Activated naive CD4-positive, alpha-beta T cell treated with anti-CD3 and anti-CD28 coated beads, Interleukin-2, amount 50 U/mL, for 72 hours (primary cell): ENCODE measurements around the gene PRDM12. TPM values are rescaled to one million over a fixed set of nuclear protein-coding genes. Genes with fewer than 3 reads are reported as not detected.
A peak's percentile ranks its signal among the peaks of the same experiment; 100 is the strongest.

Experiments
- ATAC-seq, 2 donors: fragments of 150-1000 bp; cut with Tn5 transposase; 2 replicates each; pipeline ENCODE4 v1.10.0; 2021; ENCODE audit warnings: mild to moderate bottlenecking in 2 of 2, moderate library complexity in 2 of 2
- DNase-seq, 2 donors: peaks; one replicate each; pipeline ENCODE4 v3.0.0; 2021 to 2022; ENCODE audit warnings: low spot score in 2 of 2
- H3K27ac Mint-ChIP-seq, 2 donors: one replicate each; pipeline ENCODE4 v1.8.0; 2022; ENCODE audit warnings: mild to moderate bottlenecking in 2 of 2, mixed read lengths in 2 of 2
- H3K36me3 Mint-ChIP-seq, 2 donors: one replicate each; pipeline ENCODE4 v1.8.0; 2022; ENCODE audit warnings: mixed read lengths in 2 of 2
- H3K9me3 Mint-ChIP-seq, 2 donors: one replicate each; pipeline ENCODE4 v1.8.0; 2022; ENCODE audit warnings: mixed read lengths in 2 of 2
- total RNA-seq, 2 donors: library from RNA; stranded (reverse); gene quantifications; one replicate each; pipeline ENCODE4 v1.2.3, GENCODE V29; 2022

Gene PRDM12
- total RNA-seq, 2 donors from 2014 or later = not detected

- peak overlapping the region; percentile 83 to 94 for H3K27ac Mint-ChIP-seq
- no peak for DNase-seq
- peak in 1 of 2 donors; percentile 1 for ATAC-seq
- no peaks in the 10 kb centered on the region for H3K9me3 Mint-ChIP-seq
- peaks cover 39 to 53% of the 10 kb centered on the region in 2 donors for H3K36me3 Mint-ChIP-seq
These were observed 28.7 kb downstream of the PRDM12 start for GRCh38 chr9:130693101-130693425.

GRCh38 chr9:130693426-130694191, 29.2 kb downstream of the PRDM12 start, which contains the start of gene EXOSC2:
TSS of gene EXOSC2 (plus strand) at chr9:130693780. CDS start at chr9:130693792, 12 bp downstream.
- ATAC-seq = peak; percentile 99
- peak; percentile 85 to 92 for DNase-seq
- H3K27ac Mint-ChIP-seq = peak within 1 kb of the TSS; percentile 94 to 97
- H3K9me3 Mint-ChIP-seq = no peaks in the 10 kb centered on the region
- H3K36me3 Mint-ChIP-seq = peaks cover 39 to 55% of the 10 kb centered on the region in 2 donors

DNA sequence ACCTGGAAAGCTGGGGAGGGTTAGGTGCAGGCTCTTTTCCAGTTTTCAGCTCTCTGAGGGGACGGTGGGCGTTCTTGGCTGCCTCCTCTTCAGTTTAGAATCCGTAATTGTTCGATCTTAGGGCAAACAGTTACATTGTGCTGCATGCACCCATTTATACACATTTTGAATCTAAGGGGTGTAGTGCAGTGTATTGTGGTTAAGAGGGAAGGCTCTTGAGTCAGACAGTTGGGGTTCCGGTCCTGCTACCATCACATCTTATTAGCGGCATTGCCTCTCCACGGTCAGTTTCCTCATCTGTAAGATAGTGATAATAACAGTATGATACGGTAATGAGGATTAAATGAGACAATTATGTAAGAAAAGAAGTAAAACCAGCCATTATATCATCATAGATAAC, 29.8 kb downstream of the PRDM12 start:
- peaks cover 39 to 58% of the 10 kb centered on the region in 2 donors for H3K36me3 Mint-ChIP-seq
- peak in 1 of 2 donors; percentile 27 for ATAC-seq

DNA sequence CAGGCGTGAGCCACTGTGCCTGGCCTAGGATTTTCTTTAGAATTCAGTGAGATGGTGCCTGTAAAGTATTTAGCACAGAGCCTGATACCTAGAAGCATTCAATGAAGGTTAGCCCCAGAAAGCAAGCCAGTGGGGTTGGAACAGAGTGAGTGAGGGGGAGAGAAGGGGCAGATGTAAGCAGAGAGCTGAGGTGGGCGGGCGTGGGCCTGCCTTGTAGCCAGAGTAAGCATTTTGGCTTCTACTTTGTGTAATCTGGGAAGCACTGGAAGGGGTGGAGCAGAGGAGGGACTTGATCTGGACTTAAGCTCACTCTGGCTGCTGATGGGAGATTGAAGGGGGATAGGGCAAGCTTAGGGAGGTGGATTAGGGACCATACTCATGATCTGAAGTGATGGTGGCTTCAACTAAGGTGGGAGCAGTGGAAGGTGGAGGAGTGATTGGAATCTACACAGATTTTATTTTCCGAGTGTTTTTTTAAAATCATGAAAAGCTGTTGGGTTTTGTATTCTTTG, 31.8 kb downstream of the PRDM12 start:
- H3K36me3 Mint-ChIP-seq = peaks cover 39 to 58% of the 10 kb centered on the region in 2 donors
- ATAC-seq = no peak
- H3K9me3 Mint-ChIP-seq = no peaks in the 10 kb centered on the region
- peak overlapping the region in 1 of 2 donors; percentile 23 for H3K27ac Mint-ChIP-seq
- DNase-seq = no peak

More for the DNA sequence above, 29.8 kb downstream of the PRDM12 start:
- Mint-ChIP-seq H3K27ac (peak overlapping the region; percentile 94 to 97), H3K9me3 (no peaks in the 10 kb centered on the region)
- DNase-seq = no peak

DNA sequence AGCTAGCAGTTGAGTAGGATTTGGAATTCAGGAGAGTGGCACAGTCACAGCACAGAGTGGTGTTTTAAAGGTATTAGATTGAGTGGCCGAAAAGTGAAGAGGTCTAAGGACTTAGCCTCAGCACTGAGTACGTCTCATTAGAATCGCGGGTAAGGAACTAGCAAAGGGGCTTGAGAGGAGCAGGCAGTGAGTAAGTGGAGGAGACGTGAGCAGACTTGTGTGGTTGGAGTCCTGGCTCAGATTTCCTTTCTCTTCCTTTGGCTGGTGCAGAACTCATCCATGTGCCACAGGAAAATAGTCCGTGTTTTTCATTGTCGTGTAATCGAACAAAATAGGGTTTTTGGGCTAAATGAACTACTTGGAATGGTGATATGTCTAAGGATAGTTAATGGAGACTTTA, 32.6 kb downstream of the PRDM12 start:
- H3K27ac Mint-ChIP-seq = peak overlapping the region in 1 of 2 donors; percentile 70
- DNase-seq = no peak
- no peaks in the 10 kb centered on the region for H3K9me3 Mint-ChIP-seq
- ATAC-seq = no peak
- peaks cover 39 to 53% of the 10 kb centered on the region in 2 donors for H3K36me3 Mint-ChIP-seq

- Mint-ChIP-seq H3K36me3 (peaks cover 41 to 52% of the 10 kb centered on the region in 2 donors), H3K9me3 (no peaks in the 10 kb centered on the region), H3K27ac (peak overlapping the region in 1 of 2 donors; percentile 46)
- ATAC-seq (no peak), DNase-seq (no peak)
These were observed 34.1 kb downstream of the PRDM12 start for GRCh38 chr9:130698514-130698913.

- Mint-ChIP-seq H3K9me3 (no peaks in the 10 kb centered on the region), H3K36me3 (peaks cover 41 to 55% of the 10 kb centered on the region in 2 donors)
- ATAC-seq = no peak
These were observed 34.7 kb downstream of the PRDM12 start for GRCh38 chr9:130699047-130699446.

GRCh38 chr9:130701059-130702022, 36.9 kb downstream of the PRDM12 start:
- no peaks in the 10 kb centered on the region for H3K9me3 Mint-ChIP-seq
- DNase-seq = peak in 1 of 2 donors; percentile 85
- peak; percentile 82 to 91 for ATAC-seq

More at GRCh38 chr9:130699047-130699446, 34.7 kb downstream of the PRDM12 start:
- peak overlapping the region in 1 of 2 donors; percentile 5 for H3K27ac Mint-ChIP-seq
- no peak for DNase-seq

GRCh38 chr9:130703501-130703900, 39.1 kb downstream of the PRDM12 start:
- peaks cover 14 to 29% of the 10 kb centered on the region in 2 donors for H3K36me3 Mint-ChIP-seq

More at GRCh38 chr9:130701059-130702022, 36.9 kb downstream of the PRDM12 start:
- Mint-ChIP-seq H3K36me3 (peaks cover 26 to 44% of the 10 kb centered on the region in 2 donors), H3K27ac (peak overlapping the region in 1 of 2 donors; percentile 24)

DNA sequence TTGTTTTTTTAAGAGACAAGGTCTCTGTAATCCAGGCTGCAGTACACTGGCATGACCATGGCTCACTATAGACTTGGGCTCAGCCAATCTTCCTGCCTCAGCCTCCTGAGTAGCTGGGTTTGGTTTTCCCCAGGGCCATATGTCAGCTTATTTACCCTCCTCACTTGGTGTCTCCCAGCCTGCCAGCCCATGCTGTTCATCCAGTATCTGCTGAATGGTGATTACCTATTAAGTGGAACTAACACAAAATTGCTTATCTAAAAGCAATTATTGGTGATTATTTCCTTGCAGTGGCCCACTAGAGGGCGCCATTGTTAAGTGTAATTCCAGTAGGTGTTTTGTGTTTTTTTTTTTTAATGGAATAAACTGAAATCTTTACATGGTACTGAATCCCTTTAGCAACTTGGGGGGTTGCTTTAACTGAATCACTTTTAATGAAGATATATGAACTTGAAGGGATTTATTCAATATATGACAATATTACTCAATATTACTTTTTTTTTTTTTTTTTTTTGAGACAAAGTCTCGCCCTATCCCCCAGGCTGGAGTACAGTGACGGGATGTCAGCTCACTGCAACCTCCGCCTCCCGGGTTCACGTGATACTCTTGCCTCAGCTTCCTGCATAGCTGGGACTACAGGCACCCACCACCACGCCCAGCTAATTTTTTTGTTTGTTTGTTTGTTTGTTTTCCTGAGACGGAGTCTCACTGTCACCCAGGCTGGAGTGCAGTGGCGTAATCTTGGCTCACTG, 43.0 kb downstream of the PRDM12 start:
- Mint-ChIP-seq H3K27ac (peak overlapping the region in 1 of 2 donors; percentile 65), H3K36me3 (peaks cover 14 to 21% of the 10 kb centered on the region in 2 donors), H3K9me3 (no peaks in the 10 kb centered on the region)
- DNase-seq (peak in 1 of 2 donors; percentile 71), ATAC-seq (peak; percentile 64 to 65)

More at GRCh38 chr9:130703501-130703900, 39.1 kb downstream of the PRDM12 start:
- ATAC-seq (no peak), DNase-seq (no peak)
- H3K9me3 Mint-ChIP-seq = no peaks in the 10 kb centered on the region
- H3K27ac Mint-ChIP-seq = peak overlapping the region in 1 of 2 donors; percentile 10

DNA sequence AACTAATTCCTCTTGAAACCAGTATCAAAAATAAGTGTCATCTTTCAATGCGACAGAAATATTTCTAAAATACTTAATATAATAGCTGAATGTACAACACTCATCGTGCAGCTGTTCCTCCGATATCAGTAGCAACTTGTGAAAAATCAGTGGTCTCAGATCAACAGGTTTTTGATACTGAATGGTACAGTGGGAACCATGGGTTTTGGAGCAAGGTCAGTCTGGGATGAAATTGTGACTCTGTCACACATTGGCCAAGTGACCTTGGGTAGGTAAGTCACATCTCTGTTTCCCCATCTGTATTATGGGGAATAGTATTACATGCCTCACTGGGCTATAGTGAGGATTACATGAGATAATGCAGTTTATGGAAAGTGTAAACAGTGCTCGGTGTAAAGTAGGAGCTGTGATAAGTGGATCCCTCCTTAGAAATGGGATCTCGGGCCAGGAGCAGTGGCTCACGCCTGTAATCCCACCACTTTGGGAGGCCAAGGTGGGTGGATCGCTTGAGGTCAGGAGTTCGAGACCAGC, 46.5 kb downstream of the PRDM12 start:
- no peak overlapping the region for H3K27ac Mint-ChIP-seq
- peaks cover 4 to 9% of the 10 kb centered on the region in 2 donors for H3K36me3 Mint-ChIP-seq
- DNase-seq (no peak), ATAC-seq (no peak)
- H3K9me3 Mint-ChIP-seq = no peaks in the 10 kb centered on the region

DNA sequence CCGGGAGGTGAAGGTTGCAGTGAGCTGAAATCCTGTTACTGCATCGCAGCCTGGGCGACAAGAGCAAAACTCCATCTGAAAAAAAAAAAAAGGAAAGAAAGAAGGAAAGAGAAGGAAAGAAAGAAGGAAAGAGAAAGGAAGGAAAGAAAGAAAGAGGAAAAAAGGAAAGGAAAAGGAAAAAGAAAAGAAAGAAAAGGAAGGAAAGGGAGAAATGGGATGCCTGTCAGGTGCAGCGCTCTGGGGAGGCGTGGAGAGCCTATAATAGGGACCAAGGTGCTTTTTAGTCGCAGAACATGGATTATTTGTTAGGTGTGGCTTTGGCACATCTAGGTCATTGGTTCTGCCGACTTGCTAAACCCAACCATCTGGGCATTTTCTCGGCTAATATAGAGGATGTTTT, 47.1 kb downstream of the PRDM12 start:
- ATAC-seq = no peak
- no peaks in the 10 kb centered on the region for H3K9me3 Mint-ChIP-seq
- peaks cover 4 to 9% of the 10 kb centered on the region in 2 donors for H3K36me3 Mint-ChIP-seq
- no peak overlapping the region for H3K27ac Mint-ChIP-seq
- DNase-seq = no peak

DNA sequence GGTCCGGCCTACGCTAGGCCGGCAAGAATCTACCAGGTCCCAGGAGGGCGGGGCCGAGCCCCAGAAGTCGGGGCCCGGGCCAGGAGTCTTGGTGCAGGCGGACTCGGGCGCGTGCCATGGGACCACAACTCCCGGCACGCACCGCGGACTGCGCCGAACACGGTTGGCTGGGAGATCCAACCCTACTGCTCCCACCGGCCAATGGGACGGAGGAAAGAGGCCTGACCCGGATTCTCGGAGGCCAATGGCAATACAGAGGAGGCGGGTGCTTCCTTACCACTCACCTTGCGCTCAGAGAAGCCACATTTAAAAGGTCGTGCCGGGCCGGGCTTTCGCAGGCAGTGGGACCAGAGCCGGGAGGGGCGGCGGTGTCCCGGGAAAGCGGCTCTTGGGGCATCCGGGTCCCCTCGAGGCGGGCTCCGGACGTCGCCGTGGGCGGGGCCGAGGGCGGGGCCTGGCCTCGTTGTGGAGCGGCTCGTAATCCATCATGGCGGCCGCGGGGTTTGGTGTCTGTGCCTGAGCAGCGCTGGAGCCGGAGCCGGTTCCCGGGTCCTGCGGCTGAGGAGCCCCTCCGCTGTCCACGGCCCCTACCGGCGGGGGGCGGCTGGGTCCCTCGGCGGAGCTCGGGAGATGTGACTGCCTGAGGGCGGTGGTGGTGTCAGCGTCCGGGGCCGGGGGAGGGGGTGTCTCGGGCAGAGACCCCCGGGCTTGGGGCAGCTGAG, 48.3 kb downstream of the PRDM12 start:
- peak overlapping the region; percentile 89 to 99 for H3K27ac Mint-ChIP-seq
- peak; percentile 94 to 98 for DNase-seq
- H3K9me3 Mint-ChIP-seq = no peaks in the 10 kb centered on the region
- peak; percentile 98 for ATAC-seq
- peaks cover 4 to 9% of the 10 kb centered on the region in 2 donors for H3K36me3 Mint-ChIP-seq

- ATAC-seq (peak in 1 of 2 donors; percentile 0), DNase-seq (peak in 1 of 2 donors; percentile 19)
- H3K36me3 Mint-ChIP-seq = peaks cover 4 to 9% of the 10 kb centered on the region in 2 donors
- peak overlapping the region; percentile 89 to 99 for H3K27ac Mint-ChIP-seq
- no peaks in the 10 kb centered on the region for H3K9me3 Mint-ChIP-seq
These were observed 49.0 kb downstream of the PRDM12 start for GRCh38 chr9:130713286-130713960.
